Fibroblast of skin of abdomen (primary cell): ENCODE measurements around the gene KLC1.
A peak's percentile ranks its signal among the peaks of the same experiment; 100 is the strongest.

ENCODE experiments used
- DNase-seq: peaks from one replicate; pipeline ENCODE4 v3.0.0-alpha.2; 2013

KLC1 gene

DNA sequence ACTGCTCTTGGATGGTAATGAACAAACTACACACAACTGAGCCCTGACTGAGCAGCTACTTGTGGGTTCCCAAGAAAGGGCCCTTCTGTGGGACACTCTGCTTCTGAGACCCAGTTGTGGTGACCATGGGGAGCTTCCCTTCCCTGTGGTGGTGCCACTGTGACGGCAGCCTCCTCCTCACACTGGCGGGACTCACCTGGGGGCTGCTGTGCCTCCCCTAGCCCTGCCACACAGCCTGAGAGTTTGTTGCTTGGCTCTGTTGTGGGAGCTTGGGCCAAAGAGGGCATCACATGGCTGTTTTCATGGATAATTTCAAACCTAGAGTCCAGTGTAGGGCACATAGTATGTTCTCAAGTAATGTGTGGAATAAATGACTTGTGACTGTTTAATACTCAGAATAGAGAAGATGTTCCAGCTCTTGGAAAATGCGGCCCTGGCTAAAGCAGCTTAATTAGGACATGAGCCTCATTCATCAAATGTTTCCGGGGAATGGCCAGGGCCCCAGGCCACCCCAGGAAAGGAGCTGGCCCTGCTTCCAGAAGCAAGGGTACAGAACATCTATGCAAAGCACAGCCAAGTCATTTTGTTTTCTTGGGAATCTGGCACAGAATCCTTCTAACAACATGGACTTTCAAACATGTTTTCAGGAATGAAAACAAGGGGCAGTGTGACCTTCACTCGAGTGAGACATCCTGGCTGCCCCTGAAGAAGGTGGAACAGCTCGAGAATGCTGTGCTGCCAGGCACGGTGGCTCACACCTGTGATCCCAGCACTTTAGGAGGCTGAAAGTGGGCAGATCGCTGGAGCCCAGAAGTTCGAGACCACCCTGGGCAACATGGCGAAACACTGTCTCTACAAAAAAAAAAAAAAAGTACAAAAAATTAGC, 107.8 kb downstream of the KLC1 start:
- no peak for DNase-seq

GRCh38 chr14:103737432-103738045, 108.5 kb downstream of the KLC1 start:
- DNase-seq: no peak

DNA sequence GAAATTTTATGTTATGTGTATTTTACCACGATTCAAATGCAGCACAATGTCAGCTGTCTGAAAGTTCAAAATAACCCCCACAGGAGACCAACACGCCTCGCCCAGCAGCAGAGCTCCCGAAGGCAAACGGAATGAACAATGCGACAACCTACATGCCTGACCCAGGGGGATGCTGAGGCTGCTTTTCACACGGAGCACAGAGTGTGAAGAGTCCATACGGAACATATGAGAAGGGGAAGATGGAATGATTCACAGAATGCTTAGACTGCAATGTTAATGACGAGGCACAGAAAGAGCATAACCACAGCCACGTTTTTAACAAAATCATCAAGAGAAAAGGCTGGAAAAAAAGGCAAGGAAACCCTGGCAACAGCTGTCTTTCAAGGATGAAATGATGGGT, 109.2 kb downstream of the KLC1 start:
- peak; percentile 73 for DNase-seq

DNA sequence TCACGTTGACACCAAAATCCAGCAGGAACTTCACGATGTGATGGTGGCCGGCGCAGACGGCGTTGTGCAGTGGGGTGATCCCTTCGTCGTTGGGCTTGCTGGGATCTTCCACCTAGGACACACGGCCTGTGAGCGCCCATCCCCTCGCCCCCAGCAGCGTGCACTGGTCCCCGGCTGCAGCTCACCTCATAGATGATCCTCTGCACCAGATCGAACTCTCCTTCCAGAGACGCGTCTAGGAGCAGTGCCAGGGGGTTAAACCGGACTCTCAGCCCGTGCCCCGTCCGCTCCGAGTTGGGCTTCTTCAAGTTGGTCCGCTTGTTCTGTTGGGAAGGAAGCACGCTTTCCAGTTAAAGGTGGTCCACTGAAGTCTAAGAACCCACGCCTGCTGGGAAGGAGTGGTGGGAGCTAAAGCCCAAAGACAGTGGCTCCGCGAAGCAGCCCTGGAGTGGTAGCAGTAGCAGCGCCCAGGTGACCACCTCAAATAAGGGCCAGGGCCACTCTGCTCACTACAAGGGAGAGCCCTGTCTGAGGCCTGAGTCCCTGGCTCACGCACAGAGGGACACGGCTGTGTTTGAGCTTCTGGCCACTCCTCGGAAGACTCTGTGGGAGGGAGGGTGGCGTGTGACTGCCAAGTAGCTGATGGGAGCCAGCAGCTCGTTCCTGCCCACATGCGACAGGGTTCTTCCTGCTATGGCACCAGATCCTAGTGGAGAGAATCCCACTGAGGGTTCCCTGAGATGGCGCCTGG, 109.9 kb downstream of the KLC1 start:
- DNase-seq: no peak

DNA sequence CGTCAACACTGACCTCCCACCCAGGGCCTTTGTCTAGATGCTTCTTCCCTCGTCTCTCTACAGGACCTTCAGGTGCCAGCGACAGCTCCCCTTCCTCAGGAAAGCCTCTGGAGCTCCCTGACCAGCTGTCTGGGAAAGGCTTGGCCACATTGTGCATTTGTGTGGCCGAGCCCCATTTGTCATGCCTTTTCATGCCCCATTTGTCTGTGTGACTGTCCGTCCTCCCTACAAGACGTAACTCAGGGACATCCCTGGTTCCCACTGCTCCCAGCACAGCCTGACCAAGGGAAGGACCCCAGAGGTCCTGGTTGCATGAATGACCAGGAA, 110.4 kb downstream of the KLC1 start:
- DNase-seq: no peak

DNA sequence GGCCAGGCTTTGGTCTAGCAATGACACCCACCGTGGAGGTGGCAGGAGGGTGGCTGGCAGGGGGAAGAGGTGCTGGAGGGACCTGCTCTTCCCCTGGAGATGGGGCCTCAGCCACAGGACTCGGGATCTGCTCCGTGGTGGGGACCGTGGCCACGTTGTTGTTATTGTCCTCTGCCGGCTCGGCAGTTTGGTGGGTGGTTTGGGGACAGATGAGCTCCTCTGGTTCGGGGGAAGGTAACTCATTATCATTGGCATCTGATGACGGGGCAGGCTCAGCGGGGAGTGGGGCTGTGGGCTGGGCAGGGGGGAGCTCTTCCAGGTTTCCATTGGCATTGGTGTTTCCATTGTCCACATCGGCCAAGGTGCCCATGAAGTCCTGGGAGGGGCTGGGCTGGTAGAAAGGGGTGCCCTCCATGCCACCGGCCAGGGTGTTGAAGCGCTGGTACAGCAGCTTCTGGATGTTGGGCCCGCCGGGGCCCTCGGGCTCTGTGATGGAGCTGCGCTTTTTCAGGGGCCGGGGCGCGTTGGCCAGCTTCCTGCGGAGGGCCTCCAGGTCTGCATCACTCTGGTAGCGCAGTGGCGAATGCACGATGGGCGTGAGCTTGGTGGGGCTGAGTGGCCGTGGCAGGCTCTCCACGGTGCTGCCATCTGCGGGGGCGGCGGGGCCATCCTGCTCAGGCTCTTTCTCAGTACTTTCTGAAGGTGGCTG, 110.9 kb downstream of the KLC1 start:
- DNase-seq: no peak

- peak; percentile 69 for DNase-seq
Measured at GRCh38 chr14:103740991-103741689, 112.1 kb downstream of the KLC1 start.

GRCh38 chr14:103741876-103742275, 112.9 kb downstream of the KLC1 start:
- DNase-seq: no peak

DNA sequence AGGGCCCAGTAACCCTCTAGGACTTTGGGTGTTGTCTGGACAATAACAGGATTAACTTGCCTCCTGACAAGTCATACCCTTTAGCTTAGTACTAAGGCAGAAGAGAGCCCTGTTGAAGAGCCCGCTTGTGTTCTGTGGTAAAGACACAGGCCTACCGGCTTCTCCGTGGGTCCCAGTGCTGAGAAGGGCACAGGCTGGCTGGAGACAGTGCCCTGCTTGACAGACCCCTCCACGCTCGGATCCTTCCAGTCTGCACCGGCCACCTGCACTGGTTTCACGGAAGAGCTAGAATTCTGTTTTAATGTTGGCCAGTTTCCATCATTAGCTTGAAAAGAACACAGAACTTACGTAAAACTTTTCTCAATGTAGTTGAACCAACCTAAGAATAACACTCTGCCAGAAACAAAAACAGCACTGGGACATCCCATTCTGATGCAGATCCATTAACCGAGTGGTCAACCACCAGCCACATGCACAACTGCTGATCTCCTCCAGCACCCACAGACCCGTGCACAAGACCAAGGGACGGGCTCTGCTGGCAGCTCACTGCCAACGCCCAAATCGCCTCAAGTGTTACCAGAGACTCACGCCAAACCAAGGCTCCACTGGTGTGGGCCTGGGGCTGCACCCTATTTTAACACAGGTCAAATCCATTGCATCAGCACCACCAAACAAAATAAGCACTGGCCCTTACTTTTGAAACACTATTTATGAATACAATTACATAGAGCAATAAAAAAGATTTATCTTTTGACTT, 113.7 kb downstream of the KLC1 start:
- no peak for DNase-seq

DNA sequence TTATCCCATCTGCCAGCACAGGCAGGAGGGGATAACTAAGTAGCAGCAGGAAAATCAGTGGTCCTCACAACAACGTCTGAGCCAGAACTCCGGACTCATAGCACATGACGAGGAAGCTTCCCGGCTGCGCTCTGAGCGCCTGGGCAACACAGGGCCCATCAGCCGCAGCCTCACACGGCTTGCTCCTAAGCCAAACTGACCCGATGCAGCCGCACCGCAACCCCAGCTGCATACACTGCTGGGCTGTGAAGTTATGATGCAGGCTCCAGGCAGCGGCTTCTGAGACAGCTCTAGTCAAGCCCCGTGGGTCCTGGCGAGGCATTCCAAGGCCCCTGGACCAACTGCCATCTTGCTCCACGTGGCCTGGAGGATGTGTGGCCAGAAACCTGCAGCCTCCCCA, 114.7 kb downstream of the KLC1 start:
- DNase-seq: no peak

DNA sequence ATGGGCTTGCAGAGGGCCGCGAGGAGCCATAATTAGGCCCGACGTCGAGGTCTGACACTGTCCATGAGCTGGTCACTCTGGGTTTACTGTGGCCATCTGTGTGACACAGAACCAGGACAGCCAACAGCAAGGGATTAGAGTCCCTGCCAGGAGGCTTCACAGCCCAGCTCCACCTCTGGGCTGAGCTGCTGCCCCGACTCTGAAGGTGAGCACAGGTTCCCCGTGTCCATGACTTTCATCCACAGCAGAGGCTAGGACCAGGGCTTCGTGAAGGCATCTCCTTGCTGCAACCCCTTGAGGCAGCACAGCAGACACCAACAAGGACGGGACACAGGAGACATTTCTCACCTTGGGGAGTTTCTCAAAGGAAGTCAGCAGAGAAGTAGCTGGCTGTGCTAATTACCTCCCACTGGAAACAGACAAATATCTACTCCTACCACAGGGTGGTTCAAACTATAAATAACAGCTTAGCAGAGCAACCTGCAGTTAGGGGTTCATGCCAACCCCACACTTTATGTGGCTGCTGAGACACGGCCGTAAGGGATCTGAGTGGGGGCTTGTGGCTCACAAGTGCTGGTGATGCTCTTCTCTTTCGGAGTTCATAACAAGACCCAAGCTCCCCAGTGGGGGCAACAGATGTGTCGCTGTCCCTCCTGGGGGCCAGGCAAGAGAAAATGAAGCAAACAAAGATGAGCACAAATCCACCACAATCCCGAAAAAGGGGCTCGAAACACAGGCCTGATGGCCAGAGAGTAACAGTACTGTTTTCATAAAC, 115.8 kb downstream of the KLC1 start:
- DNase-seq: no peak

DNA sequence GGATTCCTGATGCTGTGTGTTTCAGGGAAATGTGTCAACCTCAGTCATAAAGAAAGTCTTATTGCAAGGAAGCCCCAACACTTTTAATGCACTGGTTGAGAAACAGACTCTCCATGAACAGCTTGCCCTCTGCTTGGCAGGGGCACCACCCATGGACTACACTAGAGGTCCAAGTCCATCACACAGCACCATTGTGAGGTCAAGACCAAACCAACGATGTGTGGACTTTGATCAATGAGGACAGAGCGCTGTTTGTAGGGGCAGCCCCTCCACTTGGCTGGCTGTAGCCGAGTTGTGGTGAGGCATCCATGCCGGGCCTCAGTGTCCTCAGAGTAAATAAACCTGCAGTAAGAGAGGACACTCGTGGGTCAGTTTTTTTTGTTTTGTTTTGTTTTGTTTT, 116.4 kb downstream of the KLC1 start:
- DNase-seq: no peak

DNA sequence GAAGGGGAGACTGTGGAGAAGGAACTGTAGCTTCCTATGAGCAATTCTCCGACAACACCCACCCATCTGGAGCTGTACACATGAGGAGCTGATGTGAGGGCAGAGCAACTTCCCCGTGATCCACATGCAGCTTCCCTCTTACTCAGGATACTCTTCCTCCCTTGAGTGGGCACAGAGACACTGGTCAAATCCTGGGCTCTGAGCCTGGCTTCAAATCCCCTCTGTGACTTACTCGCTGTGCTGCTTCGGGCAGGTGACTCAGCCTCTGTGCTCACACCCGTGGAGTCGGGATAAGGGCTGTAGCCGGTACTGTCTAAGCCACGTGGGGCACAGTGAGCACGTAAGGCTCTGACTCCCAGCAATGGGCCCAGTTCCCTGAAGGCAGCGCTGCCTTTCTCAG, 117.7 kb downstream of the KLC1 start:
- peak; percentile 42 for DNase-seq

GRCh38 chr14:103748534-103748857, 119.5 kb downstream of the KLC1 start:
- no peak for DNase-seq

- peak; percentile 12 for DNase-seq
Measured at GRCh38 chr14:103749452-103749851, 120.4 kb downstream of the KLC1 start.

DNA sequence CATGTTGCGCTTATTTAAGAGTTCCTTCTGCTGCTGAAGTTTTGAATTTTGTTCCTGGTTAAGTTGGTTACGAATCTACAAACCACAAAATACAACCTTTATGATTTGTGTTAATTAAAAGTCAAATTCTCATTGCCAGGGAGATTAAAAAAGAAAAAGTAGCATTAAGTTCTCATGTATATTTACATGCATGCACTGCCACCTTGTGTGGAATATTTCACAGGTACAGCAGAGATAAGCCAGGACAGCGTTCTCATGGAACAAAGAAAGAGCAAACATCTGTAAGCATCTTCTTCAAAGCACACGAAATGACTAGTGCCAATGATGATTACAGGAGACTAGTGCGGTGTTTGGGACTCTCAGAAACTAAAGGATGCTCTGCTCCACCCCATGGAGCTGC, 120.8 kb downstream of the KLC1 start:
- no peak for DNase-seq
